ENCODE measurements around the gene BAIAP2L1. TPM values are rescaled to one million over a fixed set of nuclear protein-coding genes. Genes with fewer than 3 reads are reported as not detected.
"Not testable (repeated sequence)": the region's sequence is repeated elsewhere in the genome, so short reads cannot be mapped to it uniquely, and the experiment has no call there.

BAIAP2L1 gene, protein sequence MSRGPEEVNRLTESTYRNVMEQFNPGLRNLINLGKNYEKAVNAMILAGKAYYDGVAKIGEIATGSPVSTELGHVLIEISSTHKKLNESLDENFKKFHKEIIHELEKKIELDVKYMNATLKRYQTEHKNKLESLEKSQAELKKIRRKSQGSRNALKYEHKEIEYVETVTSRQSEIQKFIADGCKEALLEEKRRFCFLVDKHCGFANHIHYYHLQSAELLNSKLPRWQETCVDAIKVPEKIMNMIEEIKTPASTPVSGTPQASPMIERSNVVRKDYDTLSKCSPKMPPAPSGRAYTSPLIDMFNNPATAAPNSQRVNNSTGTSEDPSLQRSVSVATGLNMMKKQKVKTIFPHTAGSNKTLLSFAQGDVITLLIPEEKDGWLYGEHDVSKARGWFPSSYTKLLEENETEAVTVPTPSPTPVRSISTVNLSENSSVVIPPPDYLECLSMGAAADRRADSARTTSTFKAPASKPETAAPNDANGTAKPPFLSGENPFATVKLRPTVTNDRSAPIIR
- under 1 TPM; 0.44 to 0.47 TPM for total RNA-seq
- under 1 TPM; 0.06 to 0.85 (median 0.34) TPM for polyA plus RNA-seq
- total RNA-seq = 0.49 to 1.7 (median 1.3) reads per million in 6 experiments

DNA sequence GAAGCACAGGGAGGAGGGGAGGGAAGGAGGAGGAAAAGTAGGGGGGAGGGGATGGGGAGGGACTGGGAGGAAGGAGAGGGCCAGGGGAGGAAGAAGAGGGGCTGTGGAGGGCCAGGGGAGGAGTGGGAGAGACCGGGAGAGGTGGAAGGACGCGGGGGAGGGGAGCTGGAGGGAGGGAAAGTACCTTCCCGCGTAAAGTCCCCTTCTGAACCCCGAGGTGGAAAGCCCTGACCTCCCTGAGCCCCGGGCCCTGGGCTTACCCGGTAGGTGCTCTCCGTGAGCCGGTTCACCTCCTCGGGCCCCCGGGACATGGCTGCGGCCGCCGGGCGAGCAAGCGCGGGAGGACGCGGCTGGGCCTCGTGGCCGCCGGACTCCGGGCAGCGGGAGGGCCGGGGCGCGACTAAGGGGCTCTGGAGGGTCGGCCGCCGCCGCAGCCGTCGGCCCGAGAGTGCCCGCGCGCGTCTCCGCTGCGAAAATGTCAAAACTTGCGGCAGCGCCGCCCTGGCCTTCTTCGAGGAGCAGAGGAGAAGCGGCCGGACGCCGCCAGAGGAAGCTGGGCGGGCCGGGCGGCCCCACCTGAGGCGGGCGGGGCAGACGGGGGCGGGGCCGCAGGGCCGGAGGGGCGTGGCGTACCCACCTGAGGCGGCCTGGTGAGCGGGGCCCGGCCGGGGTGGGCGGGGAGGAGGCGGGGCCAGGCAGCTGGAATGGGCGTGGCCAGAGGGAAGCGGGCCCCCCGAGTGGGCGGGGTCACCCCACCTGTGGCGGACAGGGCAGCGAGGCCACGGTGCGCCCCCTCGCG is at the start of gene BAIAP2L1:
TSS of gene BAIAP2L1 (minus strand) at position 549 of the 799 bp plus-strand sequence. CDS start at position 311, 238 bp downstream.
- ATAC-seq (peak; percentile 83 to 88), DNase-seq (peak; percentile 69 to 92 (median 82))
- POLR2A ChIA-PET = interaction anchor here (1.0 to 1.6 kb wide), 2 partner anchors 150 to 294 kb away, joined by 6 to 7 read pairs; partner anchors contain the start of gene LMTK2
- Mint-ChIP-seq H3K4me3 (peak within 1 kb of the TSS; percentile 56 to 84 (median 72)), H3K27me3 (peaks cover 0 to 23% (median 9%) of the 10 kb centered on the region in 5 donors), H3K4me1 (peaks cover 2 to 10% (median 7%) of the 10 kb centered on the region in 4 donors), H3K36me3 (no peaks in the 10 kb centered on the region), H3K9me3 (peaks cover 0 to 2% (median 0%) of the 10 kb centered on the region in 9 donors), H3K27ac (peak within 1 kb of the TSS in 4 of 10 donors; percentile 8 to 41 (median 31))

DNA sequence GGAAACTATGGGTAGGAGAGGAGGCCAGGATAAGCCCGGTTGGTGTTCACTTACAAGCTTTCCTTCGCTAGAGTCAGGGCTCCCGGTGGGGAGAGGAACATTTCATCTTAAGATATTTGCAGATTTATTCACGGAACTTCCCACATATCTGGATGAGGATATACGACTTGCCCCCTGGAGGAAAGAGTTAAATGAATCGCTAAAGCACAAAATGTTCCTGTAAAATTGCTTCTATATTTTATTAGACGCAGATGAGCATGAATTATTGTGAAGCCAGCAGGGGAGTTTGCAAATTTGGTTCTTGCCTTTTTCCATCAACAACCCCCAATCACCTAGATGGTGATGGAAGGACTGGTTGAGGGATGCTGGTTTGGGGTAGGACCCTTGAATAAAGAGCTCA is 47.9 kb upstream of the BAIAP2L1 start:
- Mint-ChIP-seq H3K4me1 (no peaks in the 10 kb centered on the region), H3K4me3 (no peak overlapping the region), H3K9me3 (peaks cover 0 to 20% (median 9%) of the 10 kb centered on the region in 9 donors), H3K27ac (no peak overlapping the region), H3K36me3 (peaks cover 0 to 9% (median 0%) of the 10 kb centered on the region in 3 donors), H3K27me3 (peaks cover 0 to 5% (median 2%) of the 10 kb centered on the region in 5 donors)
- POLR2A ChIA-PET = no interaction called here
- no peak for ATAC-seq
- DNase-seq = no peak

DNA sequence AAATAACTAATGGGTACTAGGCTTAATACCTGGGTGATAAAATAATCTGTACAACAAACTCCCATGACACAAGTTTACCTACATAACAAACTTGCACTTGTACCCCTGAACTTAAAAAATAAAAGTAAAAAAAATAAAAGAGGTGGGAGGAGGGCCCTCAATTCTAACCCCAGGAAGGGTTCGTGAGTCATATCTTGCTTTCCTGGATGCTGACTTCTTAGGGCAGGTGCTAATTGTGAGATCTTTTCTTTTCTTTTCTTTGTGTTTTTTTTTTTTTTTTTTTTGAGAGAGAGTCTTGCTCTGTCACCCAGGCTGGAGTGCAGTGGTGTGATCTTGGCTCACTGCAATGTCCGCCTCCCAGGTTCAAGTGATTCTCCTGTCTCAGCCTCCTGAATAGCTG is 40.1 kb upstream of the BAIAP2L1 start:
- POLR2A ChIA-PET, H3K36me3 Mint-ChIP-seq, ATAC-seq, H3K27ac Mint-ChIP-seq, H3K4me1 Mint-ChIP-seq, H3K4me3 Mint-ChIP-seq, DNase-seq, H3K9me3 Mint-ChIP-seq: not testable (repeated sequence)
- H3K27me3 Mint-ChIP-seq = peaks cover 5 to 22% (median 8%) of the 10 kb centered on the region in 5 donors

DNA sequence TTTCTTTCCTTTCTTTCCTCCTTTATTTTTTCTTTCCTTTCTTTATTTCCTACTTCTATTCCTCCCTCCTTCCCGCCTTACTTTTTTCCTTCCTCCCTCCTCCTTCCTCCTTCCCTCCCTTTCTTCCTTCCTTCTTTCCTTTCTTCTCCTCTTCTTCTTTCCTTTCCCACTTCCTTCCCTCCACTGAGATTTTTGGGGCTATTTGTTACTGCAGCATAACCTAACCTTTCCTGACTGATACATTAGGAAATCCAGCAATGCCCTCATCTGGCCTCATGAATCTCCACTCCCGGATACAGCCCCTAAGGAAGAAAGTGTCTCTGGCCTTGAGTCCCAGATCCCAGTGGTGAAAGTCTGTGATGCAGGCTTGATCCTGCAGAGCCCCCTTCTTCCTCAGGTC is 38.6 kb upstream of the BAIAP2L1 start:
- peaks cover 5 to 28% (median 6%) of the 10 kb centered on the region in 5 donors for H3K27me3 Mint-ChIP-seq

DNA sequence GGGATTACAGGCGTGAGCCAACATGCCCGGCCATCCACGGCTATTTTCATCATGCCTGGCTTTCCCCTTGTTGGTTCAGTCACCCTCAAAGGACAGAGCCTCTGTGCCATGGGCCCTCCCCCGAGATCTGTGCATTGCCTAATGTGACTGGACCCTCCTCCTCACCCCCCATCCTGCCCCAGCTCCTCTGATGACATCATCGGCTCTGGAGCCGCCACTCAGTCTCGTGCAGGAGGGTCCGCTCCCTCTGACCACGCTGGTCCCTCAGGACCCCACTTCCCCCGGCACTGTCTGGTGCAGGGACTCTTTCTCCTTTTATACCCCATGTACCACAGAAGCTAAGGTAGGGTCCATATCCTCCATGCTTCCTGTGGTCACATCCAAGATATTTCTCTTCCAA is 33.2 kb upstream of the BAIAP2L1 start:
- POLR2A ChIA-PET = no interaction called here
- H3K27ac Mint-ChIP-seq = peak overlapping the region in 1 of 10 donors; percentile 88
- ATAC-seq (no peak), DNase-seq (no peak)
- H3K36me3 Mint-ChIP-seq = no peaks in the 10 kb centered on the region
- no peak overlapping the region for H3K4me3 Mint-ChIP-seq
- peaks cover 2 to 24% (median 7%) of the 10 kb centered on the region in 5 donors for H3K27me3 Mint-ChIP-seq
- H3K9me3 Mint-ChIP-seq = peaks cover 0 to 4% (median 0%) of the 10 kb centered on the region in 9 donors
- H3K4me1 Mint-ChIP-seq = peaks cover 0 to 13% (median 4%) of the 10 kb centered on the region in 4 donors

More for the DNA sequence above, 38.6 kb upstream of the BAIAP2L1 start:
- peaks cover 0 to 7% (median 0%) of the 10 kb centered on the region in 3 donors for H3K36me3 Mint-ChIP-seq
- POLR2A ChIA-PET = no interaction called here
- DNase-seq (no peak), ATAC-seq (no peak)
- peak overlapping the region in 1 of 10 donors; percentile 40 for H3K27ac Mint-ChIP-seq
- peaks cover 0 to 9% (median 4%) of the 10 kb centered on the region in 4 donors for H3K4me1 Mint-ChIP-seq
- H3K9me3 Mint-ChIP-seq = peaks cover 0 to 10% (median 0%) of the 10 kb centered on the region in 9 donors
- no peak overlapping the region for H3K4me3 Mint-ChIP-seq

DNA sequence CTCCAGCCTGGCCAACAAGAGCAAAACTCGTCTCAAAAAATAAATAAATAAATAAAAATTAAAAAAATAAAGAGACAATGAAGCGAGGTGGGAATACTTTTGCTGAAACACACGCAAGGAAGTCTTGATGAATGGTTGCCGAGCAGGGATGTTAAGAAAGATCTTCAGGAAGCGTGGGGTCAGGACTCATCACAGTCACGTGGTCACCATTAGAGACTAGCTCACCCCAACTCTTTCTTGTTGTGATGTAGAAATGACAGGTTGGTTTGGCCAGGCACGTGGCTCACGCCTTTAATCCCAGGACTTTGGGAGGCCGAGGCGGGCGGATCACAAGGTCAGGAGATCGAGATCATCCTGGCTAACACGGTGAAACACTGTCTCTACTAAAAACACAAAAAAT is 28.9 kb upstream of the BAIAP2L1 start:
- Mint-ChIP-seq H3K9me3 (no peaks in the 10 kb centered on the region), H3K27ac (no peak overlapping the region), H3K36me3 (no peaks in the 10 kb centered on the region), H3K4me3 (no peak overlapping the region), H3K27me3 (peaks cover 6 to 19% (median 15%) of the 10 kb centered on the region in 5 donors), H3K4me1 (peaks cover 0 to 6% (median under 1%) of the 10 kb centered on the region in 4 donors)
- no peak for DNase-seq
- no peak for ATAC-seq
- POLR2A ChIA-PET = no interaction called here

DNA sequence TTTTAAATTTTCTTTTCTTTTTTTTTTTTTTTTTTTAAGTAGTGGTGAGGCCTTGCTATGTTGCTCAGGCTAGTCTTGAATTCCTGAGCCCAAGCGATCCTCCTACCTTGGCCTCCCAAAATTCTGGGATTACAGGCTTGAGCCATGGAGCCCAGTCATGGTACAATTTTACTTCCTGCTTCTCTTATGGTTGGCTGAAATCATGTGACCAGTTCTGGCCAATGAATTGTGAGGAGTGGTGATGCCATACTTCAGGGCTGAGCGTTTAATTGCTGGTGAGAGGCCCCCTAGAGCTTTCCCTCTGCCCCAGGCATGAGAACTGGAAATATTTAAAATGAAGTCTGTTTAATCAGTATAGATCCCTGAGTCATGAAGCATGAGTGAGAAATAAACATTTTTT is 22.2 kb upstream of the BAIAP2L1 start:
- H3K36me3 Mint-ChIP-seq = peaks cover 0 to 2% (median 0%) of the 10 kb centered on the region in 3 donors
- no peak for ATAC-seq
- no peak overlapping the region for H3K27ac Mint-ChIP-seq
- H3K4me1 Mint-ChIP-seq = peaks cover 0 to 4% (median 0%) of the 10 kb centered on the region in 4 donors
- POLR2A ChIA-PET = no interaction called here
- H3K27me3 Mint-ChIP-seq = peaks cover 14 to 35% (median 20%) of the 10 kb centered on the region in 5 donors
- H3K4me3 Mint-ChIP-seq = no peak overlapping the region
- no peak for DNase-seq
- H3K9me3 Mint-ChIP-seq = peaks cover 0 to 3% (median 0%) of the 10 kb centered on the region in 9 donors

DNA sequence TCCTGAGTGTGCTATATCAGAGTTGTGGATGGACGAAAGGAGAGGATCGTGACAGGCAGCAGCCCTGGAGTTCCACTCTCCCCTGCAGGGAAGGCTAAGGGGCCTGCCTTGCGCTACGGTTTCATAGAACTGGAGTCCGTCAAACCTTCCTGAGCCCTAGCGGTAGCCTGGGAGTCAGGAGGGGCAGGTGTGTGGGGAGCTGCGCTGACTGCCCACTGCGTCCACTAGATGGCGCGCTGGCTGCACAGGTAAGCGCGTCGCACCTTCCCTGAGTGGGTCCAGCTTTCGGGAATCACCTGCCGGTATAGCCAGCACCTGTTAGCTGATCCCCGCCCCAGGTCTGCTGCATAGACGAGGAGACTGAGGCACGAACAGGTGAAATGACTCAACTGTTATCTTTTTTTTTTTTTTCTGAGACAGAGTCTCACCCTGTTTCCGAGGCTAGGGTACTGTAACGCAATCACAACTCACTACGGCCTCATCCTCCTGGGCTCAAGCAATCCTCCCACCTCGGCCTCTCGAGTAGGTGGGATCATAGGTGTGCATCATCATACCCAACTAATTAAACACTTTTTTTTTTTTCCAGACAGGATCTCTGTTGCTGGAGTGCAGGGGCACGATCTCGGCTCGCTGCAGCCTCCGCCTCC is 20.2 kb upstream of the BAIAP2L1 start:
- DNase-seq (peak; percentile 32 to 71 (median 53)), ATAC-seq (peak; percentile 88 to 91)
- no peak overlapping the region for H3K4me3 Mint-ChIP-seq
- peaks cover 0 to 4% (median 0%) of the 10 kb centered on the region in 4 donors for H3K4me1 Mint-ChIP-seq
- POLR2A ChIA-PET = interaction anchor here (0.5 to 0.7 kb wide), 2 partner anchors 46 to 58 kb away, joined by 5 to 6 read pairs; no protein-coding TSS in a partner anchor
- peaks cover 0 to 3% (median 0%) of the 10 kb centered on the region in 9 donors for H3K9me3 Mint-ChIP-seq
- peaks cover 0 to 2% (median 0%) of the 10 kb centered on the region in 3 donors for H3K36me3 Mint-ChIP-seq
- H3K27ac Mint-ChIP-seq = no peak overlapping the region
- peaks cover 14 to 37% (median 23%) of the 10 kb centered on the region in 5 donors for H3K27me3 Mint-ChIP-seq

DNA sequence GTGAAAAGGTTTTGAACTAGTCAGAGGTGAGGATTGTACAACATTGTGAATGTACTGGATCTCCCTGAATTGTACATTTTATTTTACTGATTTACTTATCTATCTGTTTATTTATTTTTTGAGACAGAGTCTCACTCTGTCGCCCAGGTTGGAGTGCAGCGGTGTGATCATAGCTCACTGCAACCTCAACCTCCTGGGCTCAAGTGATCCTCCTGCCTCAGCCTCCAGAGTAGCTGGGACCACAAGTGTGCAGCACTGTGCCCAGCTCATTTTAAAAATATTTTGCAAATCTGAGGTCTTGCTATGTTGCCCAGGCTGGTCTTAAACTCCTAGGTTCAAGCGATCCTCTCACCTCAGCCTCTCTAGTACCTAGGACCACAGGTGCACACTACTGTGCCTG is 19.1 kb upstream of the BAIAP2L1 start:
- ATAC-seq, DNase-seq, H3K36me3 Mint-ChIP-seq, H3K4me1 Mint-ChIP-seq, H3K9me3 Mint-ChIP-seq, H3K27ac Mint-ChIP-seq, POLR2A ChIA-PET, H3K4me3 Mint-ChIP-seq: not testable (repeated sequence)
- H3K27me3 Mint-ChIP-seq = peaks cover 10 to 29% (median 19%) of the 10 kb centered on the region in 5 donors

DNA sequence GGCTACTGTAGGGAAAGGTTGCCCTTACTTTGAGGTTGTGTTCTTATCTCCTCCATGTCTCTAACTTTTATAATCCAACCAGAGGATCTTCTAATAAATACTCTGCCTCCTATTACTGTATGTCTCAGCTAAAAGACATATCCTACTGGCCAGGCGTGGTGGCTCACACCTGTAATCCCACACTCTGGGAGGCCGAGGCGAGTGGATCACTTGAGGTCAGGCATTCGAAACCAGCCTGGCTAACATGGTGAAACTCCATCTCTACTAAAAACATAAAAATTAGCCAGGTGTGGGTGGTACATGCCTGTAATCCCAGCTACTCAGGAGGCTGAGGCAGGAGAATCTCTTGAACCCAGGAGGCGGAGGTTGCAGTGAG is 18.4 kb upstream of the BAIAP2L1 start:
- H3K4me1 Mint-ChIP-seq, H3K9me3 Mint-ChIP-seq, POLR2A ChIA-PET, DNase-seq, H3K27ac Mint-ChIP-seq, H3K36me3 Mint-ChIP-seq, H3K4me3 Mint-ChIP-seq, ATAC-seq: not testable (repeated sequence)
- peaks cover 7 to 28% (median 18%) of the 10 kb centered on the region in 5 donors for H3K27me3 Mint-ChIP-seq

DNA sequence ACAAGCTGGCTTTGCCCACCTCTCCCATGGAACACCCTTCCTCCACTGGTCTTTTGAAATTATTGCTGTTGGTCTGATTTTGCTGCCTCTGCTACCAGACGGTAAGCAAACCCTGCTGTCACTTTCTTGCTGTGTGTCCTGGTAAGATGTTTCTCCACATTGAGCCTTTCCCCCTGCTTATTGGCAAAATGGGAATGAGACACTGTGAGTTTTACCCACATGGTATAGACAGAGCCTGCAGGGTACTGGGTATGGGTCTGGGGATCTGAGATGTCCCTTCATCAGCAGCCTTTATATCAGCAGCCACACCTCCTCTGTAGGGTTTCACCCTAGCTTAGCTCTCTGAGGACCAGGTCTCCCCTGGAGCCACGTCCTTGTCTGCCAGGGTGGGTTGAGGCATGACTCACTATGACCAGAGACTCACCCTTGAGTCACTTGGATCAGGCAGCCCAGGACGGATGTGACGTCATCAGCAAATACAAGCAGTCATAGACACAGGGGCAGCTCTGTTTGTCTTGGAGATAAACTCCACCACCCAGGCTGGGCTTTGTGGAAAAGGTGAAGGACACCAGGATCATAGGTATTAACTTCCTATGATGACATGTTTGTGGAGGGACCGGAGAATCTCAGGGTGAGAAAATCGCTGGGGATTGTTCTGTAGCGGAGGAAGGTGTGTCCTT is 17.9 kb upstream of the BAIAP2L1 start:
- H3K4me3 Mint-ChIP-seq = no peak overlapping the region
- H3K27ac Mint-ChIP-seq = no peak overlapping the region
- POLR2A ChIA-PET = interaction anchor here (0.5 kb wide), 1 partner anchor 184 kb away, joined by 5 read pairs; no protein-coding TSS in a partner anchor
- DNase-seq (no peak), ATAC-seq (no peak)
- H3K4me1 Mint-ChIP-seq = peaks cover 0 to 4% (median 0%) of the 10 kb centered on the region in 4 donors
- no peaks in the 10 kb centered on the region for H3K36me3 Mint-ChIP-seq
- peaks cover 7 to 27% (median 16%) of the 10 kb centered on the region in 5 donors for H3K27me3 Mint-ChIP-seq
- peaks cover 0 to under 1% (median 0%) of the 10 kb centered on the region in 9 donors for H3K9me3 Mint-ChIP-seq

Measured in naive thymus-derived CD8-positive, alpha-beta T cell (primary cell).